Measurements from ENCODE around the gene PACRG.
"Not testable (repeated sequence)": the region's sequence is repeated elsewhere in the genome, so short reads cannot be mapped to it uniquely, and the experiment has no call there.

PACRG gene

DNA sequence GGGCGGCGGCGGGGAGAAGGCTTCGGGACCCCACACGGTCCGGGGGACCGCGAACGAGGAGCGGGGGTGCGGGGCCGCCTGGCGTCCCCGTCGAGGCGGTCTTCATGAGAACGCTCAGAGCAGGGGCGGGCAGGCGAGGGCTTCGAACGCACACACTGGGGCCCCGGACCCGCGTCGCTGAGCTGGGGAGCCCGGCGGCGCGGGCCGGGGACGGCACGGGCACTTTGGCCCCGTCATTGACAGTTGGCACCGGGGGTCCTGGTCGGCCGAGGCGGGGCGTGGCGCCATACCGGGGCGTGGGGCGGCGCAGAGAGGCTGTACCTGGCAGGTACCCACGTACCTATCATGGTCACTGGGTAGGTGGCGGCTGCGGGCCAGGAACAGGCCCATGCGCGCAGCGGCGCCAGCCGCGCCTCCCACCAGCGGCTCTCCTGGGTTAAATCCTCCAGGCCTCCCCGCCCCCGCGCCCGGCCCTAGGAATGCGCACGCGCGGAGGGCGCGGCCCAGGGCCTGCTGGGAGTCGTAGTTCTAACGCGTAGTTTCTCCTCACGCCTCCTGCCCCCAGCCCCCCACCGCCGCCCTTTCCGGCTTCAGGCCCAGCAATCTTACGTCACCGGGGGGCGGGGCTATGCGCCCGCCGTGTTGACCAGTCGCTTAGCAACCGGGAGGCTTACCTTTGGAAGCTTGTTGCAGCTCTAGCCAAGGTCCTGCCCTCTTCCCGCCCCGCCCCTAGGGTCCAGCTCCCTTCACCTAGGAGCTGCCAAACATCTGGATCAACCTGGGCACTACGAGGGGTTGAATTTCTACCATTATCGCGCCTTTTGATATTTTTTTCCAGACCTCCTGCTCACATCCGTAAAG, at the start of gene PACRG, which contains the start of gene PRKN:
Gene PACRG (plus strand): TSS at position 653 of the 861 bp plus-strand sequence.
Gene PRKN (minus strand): TSS at position 445 of the 861 bp plus-strand sequence.
- FAIRE-seq: peak; percentile 76

DNA sequence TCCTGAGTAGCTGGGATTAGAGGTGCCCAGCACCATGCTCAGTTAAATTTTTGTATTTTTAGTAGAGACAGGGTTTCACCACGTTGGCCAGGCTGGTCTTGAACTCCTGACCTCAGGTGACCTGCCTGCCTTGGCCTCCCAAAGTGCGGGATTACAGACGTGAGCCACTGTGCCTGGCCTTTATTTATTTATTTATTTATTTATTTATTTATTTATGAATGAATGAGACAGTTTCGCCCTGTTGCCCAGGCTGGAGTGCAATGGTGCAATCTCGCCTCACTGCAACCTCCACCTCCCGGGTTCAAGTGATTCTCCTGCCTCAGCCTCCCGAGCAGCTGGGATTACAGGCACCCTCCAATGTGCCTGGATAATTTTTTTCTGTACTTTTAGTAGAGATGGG, 48.9 kb upstream of the PACRG start:
- FAIRE-seq: not testable (repeated sequence)

DNA sequence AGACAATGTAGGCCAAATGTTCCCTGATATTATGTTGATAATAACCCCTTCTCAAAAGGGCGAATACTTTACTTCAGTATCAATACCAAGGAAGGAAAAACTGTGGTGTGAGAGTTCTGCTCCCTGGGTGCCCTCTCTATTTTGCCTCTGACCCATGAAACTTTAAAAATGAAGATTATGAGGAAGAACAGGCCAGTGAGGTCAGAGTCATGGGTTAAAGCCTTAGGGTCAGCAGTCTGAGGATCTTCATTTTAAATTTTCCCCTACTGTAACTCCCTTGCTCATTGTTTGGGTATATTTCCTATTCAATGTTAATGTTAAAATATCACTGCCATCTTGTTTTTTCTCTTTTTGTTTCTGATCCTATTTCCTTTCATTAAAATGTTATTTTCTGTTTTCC, 48.1 kb upstream of the PACRG start:
- FAIRE-seq: no peak

DNA sequence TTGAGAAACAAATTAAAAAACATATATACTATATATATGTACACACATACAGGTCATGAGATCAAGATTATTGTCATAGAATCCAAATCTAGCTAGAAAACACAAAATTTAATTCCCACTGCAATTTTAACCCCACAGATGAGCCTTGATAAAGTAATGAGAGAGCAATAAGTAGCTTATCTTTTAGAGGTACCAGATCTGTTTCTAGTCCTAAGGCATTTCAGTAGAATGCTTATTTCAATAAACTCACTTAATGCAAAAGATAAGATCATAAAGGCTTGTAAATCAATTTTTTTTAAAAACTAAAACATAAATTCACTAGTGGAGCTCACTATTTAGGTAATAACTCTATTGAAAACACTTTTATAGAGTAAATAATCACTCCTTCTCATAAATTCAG, 47.4 kb upstream of the PACRG start:
- FAIRE-seq: no peak

DNA sequence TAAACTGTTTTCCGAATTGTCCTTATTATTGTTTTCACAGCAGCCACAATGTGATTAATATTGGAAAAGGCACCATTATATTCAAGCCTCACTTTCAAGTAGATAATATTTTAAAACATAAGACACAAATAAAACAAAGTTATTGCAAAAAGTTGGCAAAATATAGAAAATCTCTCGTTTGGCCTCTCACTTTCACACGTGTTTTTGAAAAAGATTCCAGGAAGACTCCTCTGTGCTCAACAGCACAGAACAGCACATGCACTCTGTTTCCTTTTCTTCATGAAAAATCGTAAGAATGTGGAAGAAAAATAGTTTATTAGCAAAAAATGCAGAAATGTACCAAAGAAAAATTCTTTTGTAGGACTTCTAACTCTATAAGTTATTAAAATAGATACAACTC, 46.9 kb upstream of the PACRG start:
- FAIRE-seq: no peak

DNA sequence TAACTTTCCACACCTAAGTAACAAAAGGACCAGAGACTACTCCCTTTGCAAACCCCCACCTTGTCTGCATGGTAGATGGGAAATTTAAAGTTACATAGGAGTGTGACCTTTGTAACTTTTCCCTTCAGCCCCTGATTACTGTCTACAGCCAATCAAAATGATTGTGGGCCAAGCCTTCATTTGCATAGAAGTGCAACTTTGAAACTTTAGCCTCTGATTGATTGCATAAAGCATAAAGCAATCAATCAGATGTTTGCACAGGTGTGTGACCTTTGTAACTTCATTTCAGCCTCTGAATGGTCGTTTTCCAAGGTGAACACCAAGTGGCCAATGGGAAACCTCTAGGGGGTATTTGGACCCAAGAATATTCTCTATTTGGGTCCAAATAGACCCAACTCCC, 46.3 kb upstream of the PACRG start:
- FAIRE-seq: no peak

DNA sequence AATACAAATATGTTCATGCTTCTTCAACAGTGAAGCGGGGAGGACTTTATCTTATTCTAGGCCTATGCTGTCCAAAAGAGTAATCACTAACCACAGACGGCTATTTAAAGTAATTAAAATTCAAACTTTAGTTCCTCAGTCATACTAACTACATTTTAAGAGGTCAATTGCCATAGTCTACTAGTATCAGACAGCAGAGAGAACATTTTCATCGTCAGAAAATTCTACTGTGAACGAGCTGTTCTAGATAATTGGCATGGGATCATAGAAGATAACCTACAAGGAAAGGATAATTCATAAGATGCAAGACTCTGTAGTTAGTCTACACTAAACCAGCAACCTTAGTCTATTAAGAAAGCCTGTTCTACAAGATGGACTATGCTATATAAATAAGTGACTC, 44.6 kb upstream of the PACRG start:
- FAIRE-seq: no peak

DNA sequence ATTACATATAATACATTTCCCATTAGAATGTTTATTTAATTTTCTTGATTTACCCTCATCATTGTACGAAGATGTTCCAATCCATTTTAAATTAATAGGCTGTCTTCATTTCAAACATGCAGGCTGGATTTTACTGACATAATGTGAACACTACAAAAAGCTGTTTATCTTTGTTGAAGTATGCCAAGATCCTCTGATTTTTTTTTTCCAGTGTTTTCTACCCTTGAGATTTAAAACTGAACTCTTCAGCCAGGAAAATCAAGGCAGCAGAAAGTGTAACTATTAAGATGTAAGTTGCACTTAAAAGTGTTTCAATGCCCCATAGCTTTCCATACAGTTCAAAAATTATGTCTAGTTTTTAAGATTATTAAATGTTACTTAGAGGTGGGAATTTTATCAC, 43.7 kb upstream of the PACRG start:
- no peak for FAIRE-seq

DNA sequence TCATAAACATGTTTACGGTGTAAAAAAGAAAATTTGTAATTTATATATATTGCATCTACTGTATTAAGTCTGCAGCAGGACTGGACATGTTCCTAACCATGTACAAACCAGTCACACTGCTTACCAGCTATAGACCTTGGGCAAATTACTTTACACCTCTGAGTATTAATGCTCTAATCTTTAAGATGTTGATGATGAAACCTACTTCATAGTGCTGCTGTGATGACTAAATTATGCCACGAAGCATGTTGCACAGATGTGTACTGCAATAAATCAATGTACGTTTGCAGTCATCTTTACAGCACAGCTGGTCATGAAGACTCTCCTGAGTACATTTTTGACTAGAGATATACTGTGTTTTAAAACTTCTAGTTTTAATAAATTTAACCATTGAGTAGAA, 42.8 kb upstream of the PACRG start:
- FAIRE-seq: no peak

DNA sequence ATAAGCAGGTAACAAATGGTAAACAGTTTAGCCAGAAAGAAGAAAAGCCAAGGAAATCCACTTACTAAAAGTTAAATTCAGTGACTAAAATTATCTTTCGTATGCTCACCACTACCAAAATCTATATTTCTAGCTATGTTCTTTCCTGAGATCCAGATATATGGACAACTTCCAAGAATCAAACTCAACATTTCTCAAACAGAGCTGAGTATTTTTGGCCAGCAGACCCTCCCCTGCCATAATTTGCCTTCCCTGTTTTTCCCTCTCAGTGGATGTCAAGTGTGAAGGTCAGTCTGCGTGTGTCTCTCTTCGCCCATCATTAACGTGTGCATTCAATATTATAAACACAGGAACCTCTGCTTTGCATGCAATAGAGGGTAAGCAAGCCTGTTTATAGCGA, 42.2 kb upstream of the PACRG start:
- FAIRE-seq: no peak

DNA sequence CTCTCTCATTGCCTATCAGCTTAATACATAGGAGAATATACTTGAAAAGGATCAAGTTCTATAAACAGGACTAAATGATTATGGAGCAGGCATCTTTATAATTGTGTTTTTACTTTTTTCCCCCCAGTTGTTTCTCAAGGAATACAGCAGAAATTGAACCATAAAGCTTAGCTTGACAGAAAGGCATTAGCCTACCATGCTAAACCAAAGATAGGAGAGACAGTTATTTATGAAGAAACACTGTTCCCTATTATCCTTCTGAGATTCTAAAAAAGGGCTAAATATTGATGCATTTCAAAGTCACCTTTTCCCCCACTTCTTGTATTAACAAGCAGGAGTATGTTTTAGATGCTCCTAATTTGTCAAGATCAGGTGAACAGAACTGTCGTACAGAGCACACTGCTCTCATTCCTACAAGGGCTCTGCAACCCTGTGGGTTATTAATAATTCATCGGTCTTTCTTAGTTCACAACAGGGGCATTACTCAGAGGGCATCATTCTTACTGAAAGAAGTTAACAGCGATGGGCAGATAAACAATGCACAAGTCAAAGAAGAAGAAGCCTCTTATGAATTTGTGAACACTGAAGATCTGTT, 38.9 kb upstream of the PACRG start:
- FAIRE-seq: no peak

DNA sequence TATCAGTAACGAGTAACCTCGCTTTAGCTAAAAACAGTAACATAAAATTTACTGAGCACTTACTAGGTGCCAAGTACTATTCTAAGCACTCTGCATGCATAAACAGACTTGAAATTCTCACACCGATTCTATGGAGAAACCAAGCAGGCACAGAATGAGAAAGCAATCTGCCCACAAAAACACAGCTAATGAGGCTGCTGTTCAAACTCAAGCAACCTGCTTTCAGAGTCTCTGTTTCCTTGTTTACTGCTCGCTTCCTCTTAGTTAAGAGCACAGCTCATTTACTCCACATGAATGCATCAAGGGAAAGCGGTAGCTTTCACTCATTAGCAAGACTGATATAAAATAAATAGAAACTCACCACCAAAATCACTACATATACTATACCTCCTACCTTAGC, 37.6 kb upstream of the PACRG start:
- FAIRE-seq: no peak

DNA sequence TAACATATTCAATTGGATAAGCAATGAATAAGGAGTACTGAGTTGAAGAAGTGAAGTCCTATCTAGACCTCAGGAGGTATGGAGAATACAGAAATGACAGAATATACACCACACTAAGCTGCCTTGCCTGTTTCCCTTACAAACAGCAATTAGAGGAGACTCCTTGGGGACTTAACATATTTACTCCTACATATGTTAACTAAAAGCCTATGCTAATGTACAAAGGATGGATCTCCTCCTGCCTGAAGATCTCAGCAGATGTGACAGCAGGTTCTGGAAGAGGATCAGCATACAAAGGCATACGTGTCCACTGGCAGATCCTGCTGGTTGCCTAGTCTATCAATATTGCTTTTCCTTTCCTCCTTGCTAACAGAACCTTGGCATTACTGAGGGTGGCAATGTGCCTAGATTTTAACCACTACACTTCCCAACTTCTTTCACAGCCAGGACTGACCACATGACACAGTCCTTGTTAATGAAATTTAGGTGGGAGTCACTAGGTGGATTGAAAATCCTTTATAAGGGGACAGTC, 29.8 kb upstream of the PACRG start:
- no peak for FAIRE-seq

DNA sequence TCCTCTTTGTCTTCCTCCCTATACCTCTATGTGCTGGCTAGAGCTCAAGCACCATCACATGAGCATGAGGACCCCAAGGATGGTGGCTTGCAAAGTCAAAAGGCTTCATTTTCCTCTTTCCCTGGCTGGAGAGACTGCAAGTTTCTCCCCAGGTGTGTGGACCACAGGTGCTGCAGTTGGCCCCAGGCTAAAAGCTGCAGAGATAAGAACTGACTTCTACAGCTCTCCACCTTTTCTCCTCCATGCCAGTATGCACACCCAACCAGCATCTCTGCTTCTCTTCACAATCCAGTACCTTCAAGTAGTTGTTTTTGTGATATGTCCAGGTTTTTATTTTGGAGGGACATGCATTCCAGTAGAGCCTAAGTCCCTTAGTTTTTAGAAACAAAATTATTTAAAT, 29.3 kb upstream of the PACRG start:
- no peak for FAIRE-seq

DNA sequence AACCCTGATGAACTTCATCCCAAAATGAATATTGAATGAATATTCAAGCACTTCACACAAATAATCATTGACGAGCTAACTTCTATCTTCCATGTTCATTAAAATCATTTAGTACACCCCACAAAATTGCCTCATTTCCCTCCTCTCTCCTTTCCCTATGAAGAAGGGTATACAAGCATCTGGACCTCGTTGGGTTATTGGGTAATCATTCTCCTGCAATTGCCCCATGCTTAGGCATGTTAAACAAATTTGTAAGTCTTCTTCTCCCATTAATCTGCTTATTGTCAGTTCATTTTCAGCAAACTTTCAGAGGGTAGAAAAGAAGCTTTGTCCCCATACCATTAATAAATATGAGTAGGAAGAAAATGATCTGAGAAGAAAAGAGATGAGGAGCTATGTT, 27.8 kb upstream of the PACRG start:
- FAIRE-seq: no peak

DNA sequence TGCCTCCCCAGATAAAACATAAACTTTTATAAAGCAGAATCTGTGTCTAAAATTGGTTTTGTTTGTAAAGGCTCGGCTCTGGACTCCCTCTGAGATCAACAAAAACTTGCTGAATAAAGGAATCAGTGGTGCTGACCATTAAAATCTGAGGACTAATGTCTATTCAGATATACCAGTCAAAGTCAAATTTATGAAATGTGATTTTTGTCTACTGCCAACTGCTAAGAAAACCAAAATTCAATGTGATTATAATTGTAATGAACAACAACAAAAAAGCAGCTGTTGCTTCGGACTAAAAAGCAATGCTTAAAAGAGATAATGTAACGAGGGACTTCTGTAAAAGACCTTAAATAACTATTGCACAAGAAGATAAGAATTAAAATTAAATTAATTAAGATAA, 26.8 kb upstream of the PACRG start:
- FAIRE-seq: no peak

DNA sequence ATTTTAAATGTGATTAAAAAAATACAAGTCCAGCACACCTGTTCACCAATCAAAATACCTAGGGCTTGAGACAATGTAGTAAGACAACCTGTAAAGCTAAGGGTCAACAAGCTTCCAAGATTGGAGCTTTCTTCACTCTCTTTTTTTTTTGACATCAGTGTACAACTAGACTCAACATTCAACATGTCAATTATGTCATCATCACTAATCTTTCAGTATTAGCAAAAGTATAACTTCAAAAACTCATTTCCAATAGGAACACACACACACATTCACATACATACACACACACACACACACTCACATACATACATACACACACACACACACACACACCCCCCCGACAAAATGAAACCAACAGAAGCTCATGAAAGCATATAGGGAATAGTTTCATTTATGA, 26.2 kb upstream of the PACRG start:
- FAIRE-seq: no peak

DNA sequence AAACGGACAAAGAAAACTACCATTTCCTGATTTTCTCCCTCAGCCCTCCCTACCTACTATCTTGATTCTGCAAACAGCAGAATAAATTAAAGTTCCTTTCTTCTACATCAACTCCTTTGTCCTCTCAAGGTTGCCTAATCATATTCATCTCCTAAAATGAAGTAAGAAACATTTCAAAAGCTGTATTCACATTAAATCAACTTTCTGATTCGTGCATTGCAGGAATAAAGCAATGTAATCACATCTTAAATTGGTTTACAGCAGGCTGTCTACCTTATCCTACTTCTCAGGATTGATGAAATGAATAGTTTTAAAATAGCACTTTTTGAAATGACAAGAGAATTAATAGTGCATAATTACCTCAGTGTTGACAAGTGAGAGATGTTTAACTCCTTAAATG, 25.3 kb upstream of the PACRG start:
- no peak for FAIRE-seq

DNA sequence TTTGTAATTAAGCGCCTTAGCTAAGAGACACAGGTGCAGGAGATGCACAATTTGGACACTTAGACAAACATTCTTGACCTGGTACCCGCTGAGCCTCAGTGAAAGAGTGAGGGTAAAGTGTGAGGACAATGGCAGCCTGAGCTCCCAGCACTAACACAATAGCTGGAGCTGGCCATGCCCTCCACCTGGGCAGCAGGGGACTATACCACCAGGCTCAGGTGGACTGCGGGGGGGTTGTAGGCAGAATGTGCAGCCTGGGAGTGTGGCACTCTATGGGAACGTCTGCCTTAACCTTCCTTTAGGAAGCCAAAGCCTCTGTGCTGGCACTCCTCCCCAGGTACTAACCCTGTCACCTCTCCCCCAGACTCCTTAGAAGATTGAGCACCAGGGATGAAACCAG, 23.8 kb upstream of the PACRG start:
- no peak for FAIRE-seq

DNA sequence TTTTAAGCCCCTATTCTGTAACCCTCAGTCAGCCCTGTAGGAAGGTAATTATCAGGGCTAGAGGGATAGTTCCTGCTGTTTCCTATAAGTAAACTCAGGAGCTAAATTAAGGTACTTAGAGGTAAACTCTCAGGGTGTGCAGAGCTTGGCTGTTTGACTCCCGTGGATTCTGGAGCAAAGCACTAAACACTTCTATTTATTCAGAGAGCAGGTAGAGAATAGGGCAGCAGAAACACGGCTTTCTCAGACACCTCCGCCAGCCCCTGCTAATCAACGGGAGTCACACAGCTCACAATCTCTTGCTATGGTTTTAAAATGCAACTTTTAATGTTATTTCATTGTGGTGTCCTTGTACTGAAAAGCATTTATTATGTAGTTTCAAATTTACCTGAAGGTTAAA, 22.0 kb upstream of the PACRG start:
- FAIRE-seq: no peak

DNA sequence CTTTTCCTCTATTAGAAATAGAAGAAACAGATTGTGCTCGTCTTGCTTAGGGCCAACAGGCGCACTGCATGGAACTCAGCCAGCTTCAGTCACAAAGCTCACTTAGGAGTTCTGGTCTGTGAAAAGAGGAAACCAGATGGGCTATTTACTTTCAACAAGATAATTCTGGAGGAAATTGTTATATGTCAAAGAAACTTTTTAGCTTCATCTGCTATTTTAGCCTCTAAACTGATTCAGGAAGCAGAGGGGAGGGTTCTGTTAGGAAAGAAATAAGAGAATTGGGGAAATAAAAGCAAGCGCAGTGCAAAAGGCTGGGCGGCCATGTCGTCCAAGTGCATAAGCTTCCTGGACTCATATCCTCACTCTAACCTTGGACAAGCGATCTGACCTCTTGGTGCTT, 21.5 kb upstream of the PACRG start:
- FAIRE-seq: peak; percentile 35

DNA sequence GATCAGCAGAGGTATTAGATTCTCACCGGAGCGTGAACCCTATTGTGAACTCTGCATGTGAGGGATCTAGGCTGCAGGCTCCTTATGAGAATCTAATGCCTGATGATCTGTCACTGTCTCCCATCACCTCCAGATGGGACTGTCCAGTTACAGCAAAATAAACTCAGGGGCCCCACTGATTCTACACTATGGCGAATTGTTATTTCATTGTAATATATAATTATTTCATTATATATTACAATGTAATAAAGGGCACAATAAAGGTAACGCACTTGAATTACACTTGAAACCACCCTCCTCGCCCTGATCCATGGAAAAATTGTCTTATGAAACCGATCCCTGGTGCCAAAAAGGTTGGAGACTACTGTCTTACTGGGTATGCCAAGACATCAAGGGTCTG, 18.8 kb upstream of the PACRG start:
- no peak for FAIRE-seq

DNA sequence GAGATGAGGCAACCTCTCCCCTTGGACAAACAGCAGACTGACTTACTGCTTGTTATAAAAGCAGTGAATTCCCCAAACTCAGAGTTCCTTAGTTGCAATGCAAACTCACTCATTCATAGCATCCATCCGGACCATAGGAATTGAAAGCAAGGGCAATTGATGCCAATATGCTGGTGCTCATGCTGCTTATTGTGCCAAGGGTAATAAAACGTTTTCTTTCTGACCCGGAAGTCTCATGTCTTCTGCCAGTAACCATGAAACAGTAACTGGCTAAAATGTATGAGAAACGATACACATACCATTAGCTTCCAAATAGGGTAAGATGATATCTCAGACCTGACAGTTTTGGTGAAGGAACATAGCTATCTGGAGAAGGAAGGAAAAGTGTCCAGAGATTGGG, 18.3 kb upstream of the PACRG start:
- no peak for FAIRE-seq

DNA sequence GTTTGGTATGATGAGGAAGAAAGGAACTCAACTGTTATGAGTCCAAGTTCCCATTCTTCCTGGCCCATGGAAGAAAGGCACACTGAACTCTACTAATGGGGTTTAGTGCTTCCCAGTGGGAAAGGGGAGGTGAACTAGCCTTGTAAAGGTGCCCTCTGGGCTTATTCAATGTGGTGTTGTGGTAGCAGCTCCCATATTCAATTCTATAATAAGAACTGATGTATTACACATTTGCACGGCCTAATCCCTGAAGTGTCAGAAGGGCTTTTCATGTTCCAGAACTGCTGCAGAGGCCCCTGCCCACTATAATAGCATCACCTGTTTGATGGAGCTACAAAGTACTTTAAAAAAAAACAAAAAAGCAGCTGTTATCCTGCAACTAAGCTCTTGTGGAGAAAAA, 17.4 kb upstream of the PACRG start:
- no peak for FAIRE-seq
